ENCODE data around the gene TIGD1. TPM values are rescaled to one million over a fixed set of nuclear protein-coding genes. Genes with fewer than 3 reads are reported as not detected.
A peak's percentile ranks its signal among the peaks of the same experiment; 100 is the strongest.

The TIGD1 gene
- polyA plus RNA-seq, 1 experiment = 1.7 TPM

- ChIA-PET POLR2A (no interaction called here), CTCF (no interaction called here)
- H3K36me3 ChIP-seq (ENCODE audit: control insufficient read depth, insufficient read depth, low read length) = no peaks in the 10 kb centered on the region
- no peak for TF ChIP-seq CTCF (IDR thresholded peaks at IDR 0.05; ENCODE audit: insufficient read depth, low read depth, low read length)
- no peak overlapping the region for H3K4me3 ChIP-seq (ENCODE audit: low read depth, low read length)
- DNase-seq (ENCODE audit: low read depth) = no peak
- H3K27me3 ChIP-seq (ENCODE audit: control insufficient read depth, insufficient read depth, low read length) = peaks cover 38% of the 10 kb centered on the region
These were observed 45.9 kb downstream of the TIGD1 start for GRCh38 chr2:232504438-232504837.

- no peak for TF ChIP-seq CTCF (IDR thresholded peaks at IDR 0.05; ENCODE audit: insufficient read depth, low read depth, low read length)
- Histone ChIP-seq H3K27me3 (ENCODE audit: control insufficient read depth, insufficient read depth, low read length) (peaks cover 38% of the 10 kb centered on the region), H3K4me3 (ENCODE audit: low read depth, low read length) (no peak overlapping the region), H3K36me3 (ENCODE audit: control insufficient read depth, insufficient read depth, low read length) (no peaks in the 10 kb centered on the region)
- no peak for DNase-seq (ENCODE audit: low read depth)
- ChIA-PET CTCF (interaction anchor here (0.7 kb wide), 1 partner anchor 18 kb away, joined by 3 read pairs; no protein-coding TSS in a partner anchor), POLR2A (no interaction called here)
These were observed 46.5 kb downstream of the TIGD1 start for GRCh38 chr2:232503809-232504323.

GRCh38 chr2:232502911-232503808, 47.2 kb downstream of the TIGD1 start:
- POLR2A ChIA-PET = no interaction called here
- CTCF ChIA-PET = interaction anchor here (0.7 kb wide), 1 partner anchor 19 kb away, joined by 3 read pairs; no protein-coding TSS in a partner anchor
- Histone ChIP-seq H3K36me3 (ENCODE audit: control insufficient read depth, insufficient read depth, low read length) (no peaks in the 10 kb centered on the region), H3K4me3 (ENCODE audit: low read depth, low read length) (peak overlapping the region; percentile 4; the same call in 1 of the 2 replicates), H3K27me3 (ENCODE audit: control insufficient read depth, insufficient read depth, low read length) (peaks cover 41% of the 10 kb centered on the region)
- DNase-seq (ENCODE audit: low read depth) = no peak
- TF ChIP-seq CTCF (IDR thresholded peaks at IDR 0.05; ENCODE audit: insufficient read depth, low read depth, low read length) = no peak

GRCh38 chr2:232502511-232502910, 47.8 kb downstream of the TIGD1 start:
- no peak for DNase-seq (ENCODE audit: low read depth)
- TF ChIP-seq CTCF (IDR thresholded peaks at IDR 0.05; ENCODE audit: insufficient read depth, low read depth, low read length) = no peak
- peaks cover 39% of the 10 kb centered on the region for H3K27me3 ChIP-seq (ENCODE audit: control insufficient read depth, insufficient read depth, low read length)
- H3K4me3 ChIP-seq (ENCODE audit: low read depth, low read length) = no peak overlapping the region
- POLR2A ChIA-PET = no interaction called here
- CTCF ChIA-PET = no interaction called here
- H3K36me3 ChIP-seq (ENCODE audit: control insufficient read depth, insufficient read depth, low read length) = no peaks in the 10 kb centered on the region

GRCh38 chr2:232501794-232502390, 48.5 kb downstream of the TIGD1 start:
- H3K36me3 ChIP-seq (ENCODE audit: control insufficient read depth, insufficient read depth, low read length) = no peaks in the 10 kb centered on the region
- H3K4me3 ChIP-seq (ENCODE audit: low read depth, low read length) = no peak overlapping the region
- H3K27me3 ChIP-seq (ENCODE audit: control insufficient read depth, insufficient read depth, low read length) = peaks cover 36% of the 10 kb centered on the region
- ChIA-PET CTCF (interaction anchor here (0.6 to 0.8 kb wide), 2 partner anchors 14 to 611 kb away, joined by 3 read pairs; no protein-coding TSS in a partner anchor), POLR2A (no interaction called here)
- no peak for DNase-seq (ENCODE audit: low read depth)
- TF ChIP-seq CTCF (IDR thresholded peaks at IDR 0.05; ENCODE audit: insufficient read depth, low read depth, low read length) = no peak

All from BJ (cell line).